SK-N-SH (cell line): Measurements from ENCODE around the gene RNF112. TPM values are rescaled to one million over a fixed set of nuclear protein-coding genes. Genes with fewer than 3 reads are reported as not detected.

Source experiments
- CTCF ChIA-PET: fragments of 300-600, 350-600 bp; formaldehyde crosslinking; extraction: SDS; loops from one replicate; lab custom pipeline; 2021; lab: Yijun Ruan, JAX
- POLR2A ChIA-PET: fragments of 350-600 bp; sonication (Branson Sonifier 250); formaldehyde crosslinking; extraction: SDS; loops from one replicate; lab custom pipeline; 2020; ENCODE audit warnings: antibody characterized with exemption, inconsistent platforms; lab: Yijun Ruan, JAX
- DNase-seq: peaks from one replicate; pipeline ENCODE4 v3.0.0; 2012
- H2AFZ ChIP-seq: fragments of 200-600 bp; sonication (generic); 2 replicates; pipeline ENCODE4 v1.8.1; 2016; ENCODE audit warnings: antibody characterized with exemption, mild to moderate bottlenecking, low read depth
- H3F3A ChIP-seq: fragments of 200-600 bp; sonication (generic); replicated peaks from 2 replicates; pipeline ENCODE3; 2016; ENCODE audit warnings: antibody characterized with exemption, mild to moderate bottlenecking; ENCODE audit not compliant: insufficient read depth
- H3K27ac ChIP-seq, 2 experiments: fragments of 200-500 bp in 1 of 2; fragments of 200-600 bp in 1 of 2; sonication (Bioruptor generic) in 1 of 2; sonication (generic), shearing (Covaris generic) in 1 of 2; 2 replicates each; pipeline versions ENCODE4 v1.5.1 to v1.6.1; 2014 to 2016; ENCODE audit warnings: low read depth in 2 of 2, inconsistent platforms in 1 of 2, low read length in 1 of 2, mild to moderate bottlenecking in 1 of 2, mixed read lengths in 1 of 2
- H3K27me3 ChIP-seq: fragments of 200-600 bp; sonication (generic), shearing (Covaris generic); 2 replicates; pipeline ENCODE4 v1.6.1; 2016; ENCODE audit warnings: mixed run types; ENCODE audit not compliant: insufficient read depth
- H3K36me3 ChIP-seq, 2 experiments: fragments of 200-500 bp in 1 of 2; fragments of 200-600 bp in 1 of 2; sonication (Bioruptor generic) in 1 of 2; sonication (generic) in 1 of 2; replicated peaks in 1 of 2; 2 replicates each; pipeline versions ENCODE3 to v1.5.1; 2014 to 2016; ENCODE audit warnings: low read length in 1 of 2, mild to moderate bottlenecking in 1 of 2; ENCODE audit not compliant: insufficient read depth in 2 of 2, control insufficient read depth in 1 of 2
- H3K4me1 ChIP-seq, 2 experiments: fragments of 200-500 bp in 1 of 2; fragments of 200-600 bp in 1 of 2; sonication (Bioruptor generic) in 1 of 2; sonication (generic), shearing (Covaris generic) in 1 of 2; 2 replicates each; pipeline versions ENCODE4 v1.5.1 to v1.6.1; 2014 to 2016; ENCODE audit warnings: low read depth in 1 of 2, low read length in 1 of 2, mixed run types in 1 of 2; ENCODE audit not compliant: insufficient read depth in 2 of 2, control insufficient read depth in 1 of 2
- H3K4me2 ChIP-seq: fragments of 200-600 bp; sonication (generic), shearing (Covaris generic); 2 replicates; pipeline ENCODE4 v1.6.1; 2017; ENCODE audit warnings: mixed run types
- H3K4me3 ChIP-seq, 2 experiments: fragments of 200-500 bp in 1 of 2; fragments of 200-600 bp in 1 of 2; sonication (Bioruptor generic) in 1 of 2; sonication (generic), shearing (Covaris generic) in 1 of 2; 2 replicates each; pipeline versions ENCODE4 v1.5.1 to v1.8.1; 2014 to 2016; ENCODE audit warnings: low read depth in 2 of 2, inconsistent platforms in 1 of 2, low read length in 1 of 2, mild to moderate bottlenecking in 1 of 2, mixed read lengths in 1 of 2, moderate library complexity in 1 of 2
- H3K79me2 ChIP-seq: fragments of 200-600 bp; sonication (generic); 2 replicates; pipeline ENCODE4 v1.8.1; 2017; ENCODE audit warnings: mild to moderate bottlenecking; ENCODE audit not compliant: insufficient read depth
- H3K9ac ChIP-seq: fragments of 200-600 bp; sonication (generic); 2 replicates; pipeline ENCODE4 v1.6.1; 2017; ENCODE audit warnings: mixed run types
- H3K9me2 ChIP-seq: fragments of 200-600 bp; sonication (generic); 2 replicates; pipeline ENCODE4 v1.6.1; 2017; ENCODE audit warnings: mixed run types
- H3K9me3 ChIP-seq: fragments of 200-600 bp; sonication (generic); 2 replicates; pipeline ENCODE4 v1.6.1; 2017; ENCODE audit warnings: mixed run types, mild to moderate bottlenecking, moderate library complexity
- H4K20me1 ChIP-seq: fragments of 200-600 bp; sonication (generic); 2 replicates; pipeline ENCODE4 v1.6.1; 2017; ENCODE audit warnings: mild to moderate bottlenecking, mixed run types; ENCODE audit not compliant: insufficient read depth
- CTCF ChIP-seq: fragments of 200-600 bp; sonication (generic); IDR thresholded peaks from 2 replicates; pipeline ENCODE4 v1.6.1; 2017; ENCODE audit warnings: antibody characterized with exemption, mild to moderate bottlenecking, moderate library complexity
- EZH2phosphoT487 ChIP-seq: fragments of 200-600 bp; sonication (generic); IDR thresholded peaks from 2 replicates; pipeline ENCODE4 v1.6.1; 2017; ENCODE audit warnings: low read depth, mixed run types, mild to moderate bottlenecking, antibody characterized with exemption, moderate library complexity, borderline replicate concordance
- GABPA ChIP-seq: IDR thresholded peaks from 2 replicates; pipeline ENCODE4 v1.4.0; 2012; ENCODE audit warnings: low read depth, mild to moderate bottlenecking
- GATA2 ChIP-seq: sonication (generic); formaldehyde crosslinking; IDR thresholded peaks from 2 replicates; pipeline ENCODE4 v1.5.0; 2020; ENCODE audit warnings: mild to moderate bottlenecking, missing genetic modification reagents
- IRF3 ChIP-seq: fragments of 150-350 bp; IDR thresholded peaks from 2 replicates; pipeline ENCODE4 v1.6.1; 2016; ENCODE audit warnings: mild to moderate bottlenecking, low read depth, low read length
- JUND ChIP-seq: IDR thresholded peaks from 2 replicates; pipeline ENCODE4 v1.4.0; 2012
- MXI1 ChIP-seq: IDR thresholded peaks from 2 replicates; pipeline ENCODE4 v1.6.1; 2012; ENCODE audit warnings: mild to moderate bottlenecking, low read depth, low read length, improper control_type of control experiment
- NFIC ChIP-seq: IDR thresholded peaks from 2 replicates; pipeline ENCODE4 v1.4.0; 2012; ENCODE audit warnings: borderline replicate concordance
- NRF1 ChIP-seq: IDR thresholded peaks from 2 replicates; pipeline ENCODE4 v1.6.1; 2012; ENCODE audit warnings: low read depth, mild to moderate bottlenecking, low read length
- RFX5 ChIP-seq: IDR thresholded peaks from 2 replicates; pipeline ENCODE4 v1.6.1; 2012; ENCODE audit warnings: mild to moderate bottlenecking, improper control_type of control experiment, low read length
- RXRA ChIP-seq: IDR thresholded peaks from 2 replicates; pipeline ENCODE4 v1.4.0; 2012; ENCODE audit warnings: low read depth, mild to moderate bottlenecking, borderline replicate concordance
- TAF1 ChIP-seq: IDR thresholded peaks from 2 replicates; pipeline ENCODE4 v1.6.1; 2012; ENCODE audit warnings: low read depth, mild to moderate bottlenecking, low read length, moderate library complexity, borderline replicate concordance
- TCF12 ChIP-seq: IDR thresholded peaks from 2 replicates; pipeline ENCODE4 v1.4.0; 2012
- TEAD4 ChIP-seq: IDR thresholded peaks from 2 replicates; pipeline ENCODE4 v1.4.0; 2012; ENCODE audit warnings: mild to moderate bottlenecking, borderline replicate concordance; ENCODE audit not compliant: insufficient read depth
- WGBS: methylation state at CpG from one replicate; pipeline ENCODE4 v1.1.6; 2017; ENCODE audit warnings: low lambda C conversion rate; 5-methylcytosine and 5-hydroxymethylcytosine counted together
- polyA plus RNA-seq, 3 experiments: library from polyadenylated mRNA; depleted of rRNA; stranded (reverse); fragments of >200 nt; gene quantifications; 2 replicates each; pipeline ENCODE4 v1.2.3, GENCODE V29; 2012
- TF ChIP-seq, protein P1 (sequence below): IDR thresholded peaks from 2 replicates; pipeline ENCODE4 v1.4.0; 2012; ENCODE audit warnings: low read depth, borderline replicate concordance
- TF ChIP-seq, protein P2 (sequence below): fragments of 150-350 bp; IDR thresholded peaks from 2 replicates; pipeline ENCODE4 v1.6.1; 2017; ENCODE audit warnings: antibody characterized with exemption, low read length, low read depth, borderline replicate concordance
- TF ChIP-seq, protein P3 (sequence below): IDR thresholded peaks from 2 replicates; pipeline ENCODE4 v1.6.1; 2012; ENCODE audit warnings: mild to moderate bottlenecking, low read depth, low read length, moderate library complexity

Gene RNF112
- polyA plus RNA-seq, 1 of the 3 experiments (the other 2 are of a cell fraction), result 22.6 TPM

GRCh38 chr17:19433727-19434340 lies 22.8 kb downstream of the RNF112 start:
- Histone ChIP-seq H3K27ac (no peak overlapping the region), H3K27me3 (no peaks in the 10 kb centered on the region), H3K36me3 (no peaks in the 10 kb centered on the region), H3K4me1 (peaks cover 0 to 7% of the 10 kb centered on the region in 2 experiments; a peak in 1 of 4 replicates), H3K4me3 (no peak overlapping the region), H3K9me2 (no peaks in the 10 kb centered on the region), H4K20me1 (no peaks in the 10 kb centered on the region), H3F3A (no peaks in the 10 kb centered on the region), H2AFZ (no peak overlapping the region), H3K9ac (no peak overlapping the region), H3K79me2 (no peaks in the 10 kb centered on the region)
- ChIA-PET POLR2A (no interaction called here), CTCF (interaction anchor here (0.9 to 3.4 kb wide), 6 partner anchors 9 to 332 kb away, joined by 3 to 21 read pairs (median 6); partner anchors contain the start of genes B9D1 and RNF112)
- DNase-seq, result no peak
- 63% methylated on average over 2 of the region's 2 CpGs for WGBS
- TF ChIP-seq MXI1, result no peak
- no peak for TF ChIP-seq RFX5
- TF ChIP-seq TEAD4, result no peak
- TF ChIP-seq GATA2 (CRISPR knock-in tag), result no peak
- no peak for TF ChIP-seq TCF12
- TF ChIP-seq, protein P1, sequence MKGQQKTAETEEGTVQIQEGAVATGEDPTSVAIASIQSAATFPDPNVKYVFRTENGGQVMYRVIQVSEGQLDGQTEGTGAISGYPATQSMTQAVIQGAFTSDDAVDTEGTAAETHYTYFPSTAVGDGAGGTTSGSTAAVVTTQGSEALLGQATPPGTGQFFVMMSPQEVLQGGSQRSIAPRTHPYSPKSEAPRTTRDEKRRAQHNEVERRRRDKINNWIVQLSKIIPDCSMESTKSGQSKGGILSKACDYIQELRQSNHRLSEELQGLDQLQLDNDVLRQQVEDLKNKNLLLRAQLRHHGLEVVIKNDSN, result no peak
- no peak for TF ChIP-seq NFIC
- no peak for TF ChIP-seq JUND
- no peak for TF ChIP-seq CTCF
- no peak for TF ChIP-seq NRF1
- TF ChIP-seq, protein P2, sequence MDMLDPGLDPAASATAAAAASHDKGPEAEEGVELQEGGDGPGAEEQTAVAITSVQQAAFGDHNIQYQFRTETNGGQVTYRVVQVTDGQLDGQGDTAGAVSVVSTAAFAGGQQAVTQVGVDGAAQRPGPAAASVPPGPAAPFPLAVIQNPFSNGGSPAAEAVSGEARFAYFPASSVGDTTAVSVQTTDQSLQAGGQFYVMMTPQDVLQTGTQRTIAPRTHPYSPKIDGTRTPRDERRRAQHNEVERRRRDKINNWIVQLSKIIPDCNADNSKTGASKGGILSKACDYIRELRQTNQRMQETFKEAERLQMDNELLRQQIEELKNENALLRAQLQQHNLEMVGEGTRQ, result no peak
- TF ChIP-seq, all 33 proteins: peak for 0
- Histone ChIP-seq H3K4me2 (no peak overlapping the region), H3K9me3 (no peaks in the 10 kb centered on the region)

DNA sequence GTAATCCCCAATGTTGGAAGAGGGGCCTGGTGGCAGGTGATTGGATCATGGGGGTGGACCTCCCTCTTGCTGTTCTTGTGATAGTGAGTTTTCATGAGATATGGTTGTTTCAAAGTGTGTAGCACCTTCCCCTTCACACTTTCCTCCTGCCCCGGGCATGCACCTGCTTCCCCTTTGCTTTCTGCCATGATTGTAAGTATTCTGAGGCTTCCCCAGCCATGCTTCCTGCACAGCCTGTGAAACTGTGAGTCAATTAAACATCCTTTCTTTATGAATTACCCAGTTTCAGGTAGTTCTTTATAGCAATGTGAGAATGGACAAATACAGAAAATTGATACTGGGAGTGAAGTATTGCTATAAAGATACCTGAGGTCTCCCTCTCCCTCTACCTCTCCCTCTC lies 29.4 kb downstream of the RNF112 start:
- H3K27ac ChIP-seq, result no peak overlapping the region
- DNase-seq, result no peak
- no peak overlapping the region for H3K4me3 ChIP-seq
- no peak overlapping the region for H2AFZ ChIP-seq
- POLR2A ChIA-PET, result no interaction called here
- no peaks in the 10 kb centered on the region for H3K27me3 ChIP-seq
- WGBS, result 88% methylated on average over 1 of the region's 1 CpG
- H3K4me2 ChIP-seq, result no peak overlapping the region
- CTCF ChIA-PET, result no interaction called here
- H3K9me3 ChIP-seq, result 0 out of 2 replicates have a peak, but pooled peaks cover 3% of the 10 kb centered on the region
- H3K79me2 ChIP-seq, result no peaks in the 10 kb centered on the region
- peaks cover 0 to under 1% of the 10 kb centered on the region in 2 experiments for H3K36me3 ChIP-seq
- no peaks in the 10 kb centered on the region for H4K20me1 ChIP-seq
- H3K9me2 ChIP-seq, result no peaks in the 10 kb centered on the region
- H3F3A ChIP-seq, result no peaks in the 10 kb centered on the region
- no peak overlapping the region for H3K9ac ChIP-seq
- no peaks in the 10 kb centered on the region for H3K4me1 ChIP-seq
- no peak for TF ChIP-seq EZH2phosphoT487
- no peak for TF ChIP-seq RFX5
- TF ChIP-seq, protein P3, sequence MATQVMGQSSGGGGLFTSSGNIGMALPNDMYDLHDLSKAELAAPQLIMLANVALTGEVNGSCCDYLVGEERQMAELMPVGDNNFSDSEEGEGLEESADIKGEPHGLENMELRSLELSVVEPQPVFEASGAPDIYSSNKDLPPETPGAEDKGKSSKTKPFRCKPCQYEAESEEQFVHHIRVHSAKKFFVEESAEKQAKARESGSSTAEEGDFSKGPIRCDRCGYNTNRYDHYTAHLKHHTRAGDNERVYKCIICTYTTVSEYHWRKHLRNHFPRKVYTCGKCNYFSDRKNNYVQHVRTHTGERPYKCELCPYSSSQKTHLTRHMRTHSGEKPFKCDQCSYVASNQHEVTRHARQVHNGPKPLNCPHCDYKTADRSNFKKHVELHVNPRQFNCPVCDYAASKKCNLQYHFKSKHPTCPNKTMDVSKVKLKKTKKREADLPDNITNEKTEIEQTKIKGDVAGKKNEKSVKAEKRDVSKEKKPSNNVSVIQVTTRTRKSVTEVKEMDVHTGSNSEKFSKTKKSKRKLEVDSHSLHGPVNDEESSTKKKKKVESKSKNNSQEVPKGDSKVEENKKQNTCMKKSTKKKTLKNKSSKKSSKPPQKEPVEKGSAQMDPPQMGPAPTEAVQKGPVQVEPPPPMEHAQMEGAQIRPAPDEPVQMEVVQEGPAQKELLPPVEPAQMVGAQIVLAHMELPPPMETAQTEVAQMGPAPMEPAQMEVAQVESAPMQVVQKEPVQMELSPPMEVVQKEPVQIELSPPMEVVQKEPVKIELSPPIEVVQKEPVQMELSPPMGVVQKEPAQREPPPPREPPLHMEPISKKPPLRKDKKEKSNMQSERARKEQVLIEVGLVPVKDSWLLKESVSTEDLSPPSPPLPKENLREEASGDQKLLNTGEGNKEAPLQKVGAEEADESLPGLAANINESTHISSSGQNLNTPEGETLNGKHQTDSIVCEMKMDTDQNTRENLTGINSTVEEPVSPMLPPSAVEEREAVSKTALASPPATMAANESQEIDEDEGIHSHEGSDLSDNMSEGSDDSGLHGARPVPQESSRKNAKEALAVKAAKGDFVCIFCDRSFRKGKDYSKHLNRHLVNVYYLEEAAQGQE, result no peak
- TF ChIP-seq IRF3, result no peak
- no peak for TF ChIP-seq TAF1
- TF ChIP-seq RXRA, result no peak
- no peak for TF ChIP-seq NRF1
- TF ChIP-seq TEAD4, result no peak
- TF ChIP-seq GABPA, result no peak
- TF ChIP-seq, protein P1, result no peak
